ENCODE measurements around the gene CRACDL. TPM values are rescaled to one million over a fixed set of nuclear protein-coding genes. Genes with fewer than 3 reads are reported as not detected.

CRACDL gene
- total RNA-seq, 1 donor from 2014 or later, result 0.13 TPM

DNA sequence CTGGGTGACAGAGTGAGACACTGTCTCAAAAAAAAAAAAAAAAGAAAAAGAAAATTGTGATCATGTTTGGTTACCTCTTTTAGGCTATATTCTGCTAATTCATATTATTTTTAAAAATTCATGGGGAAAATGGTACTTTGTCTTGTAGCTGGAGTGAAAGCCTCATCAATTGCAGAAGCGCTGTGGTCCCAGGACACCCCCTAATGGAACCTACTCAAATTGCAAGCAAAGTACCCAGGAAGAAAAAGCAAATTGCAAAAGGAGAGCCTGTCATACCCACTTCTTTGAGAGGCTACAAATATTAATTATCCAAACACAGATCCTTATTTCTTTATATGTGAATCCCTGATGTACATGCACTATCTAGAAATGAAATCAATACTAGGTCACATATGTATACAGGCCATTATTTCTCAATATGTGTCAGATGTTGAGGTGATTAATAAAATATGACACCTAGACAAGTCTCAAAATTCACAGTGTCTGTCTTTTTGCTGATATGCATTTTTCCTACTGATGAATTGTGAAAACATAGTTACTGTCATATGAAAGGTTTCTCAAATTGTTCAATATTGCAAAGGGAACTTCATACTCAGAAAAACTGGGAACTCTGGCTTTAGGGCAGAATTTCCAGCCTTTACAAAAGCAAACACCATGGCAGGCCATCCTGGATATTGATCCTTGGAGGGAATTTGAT lies 12.6 kb downstream of the CRACDL start:
- Mint-ChIP-seq H3K36me3 (ENCODE audit: low read depth) (no peaks in the 10 kb centered on the region), H3K9me3 (no peaks in the 10 kb centered on the region), H3K4me1 (ENCODE audit: low read depth) (no peaks in the 10 kb centered on the region), H3K27ac (no peak overlapping the region), H3K27me3 (ENCODE audit: insufficient read depth) (peaks cover 25% of the 10 kb centered on the region), H3K4me3 (no peak overlapping the region)
- DNase-seq (ENCODE audit: low spot score), result no peak
- intact Hi-C loops (cut with micrococcal nuclease), result loop anchor here (5.0 kb wide), 1 partner anchor 271 kb away; no protein-coding TSS in a partner anchor

DNA sequence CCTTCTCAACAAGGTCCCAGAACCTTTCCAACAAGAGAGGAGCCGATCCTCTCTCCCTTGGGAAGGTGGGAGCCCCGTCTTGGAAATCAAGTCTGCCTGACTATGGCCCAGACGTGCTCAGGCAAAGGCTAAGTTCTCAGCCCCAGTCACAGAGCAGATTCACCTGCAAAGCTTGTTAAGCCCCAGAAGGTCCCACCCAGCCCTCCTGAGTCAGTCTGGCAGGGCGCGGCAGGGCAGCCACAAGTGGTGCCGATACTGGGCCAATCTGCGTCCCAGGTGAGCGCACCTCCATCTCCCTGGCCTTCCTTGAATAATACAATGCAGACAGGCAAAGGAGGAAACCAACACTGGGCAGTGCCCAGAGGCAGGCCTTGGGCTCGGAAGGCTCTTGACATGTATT lies 15.0 kb downstream of the CRACDL start:
- H3K4me1 Mint-ChIP-seq (ENCODE audit: low read depth), result no peaks in the 10 kb centered on the region
- H3K36me3 Mint-ChIP-seq (ENCODE audit: low read depth), result no peaks in the 10 kb centered on the region
- H3K27me3 Mint-ChIP-seq (ENCODE audit: insufficient read depth), result peaks cover 22% of the 10 kb centered on the region

DNA sequence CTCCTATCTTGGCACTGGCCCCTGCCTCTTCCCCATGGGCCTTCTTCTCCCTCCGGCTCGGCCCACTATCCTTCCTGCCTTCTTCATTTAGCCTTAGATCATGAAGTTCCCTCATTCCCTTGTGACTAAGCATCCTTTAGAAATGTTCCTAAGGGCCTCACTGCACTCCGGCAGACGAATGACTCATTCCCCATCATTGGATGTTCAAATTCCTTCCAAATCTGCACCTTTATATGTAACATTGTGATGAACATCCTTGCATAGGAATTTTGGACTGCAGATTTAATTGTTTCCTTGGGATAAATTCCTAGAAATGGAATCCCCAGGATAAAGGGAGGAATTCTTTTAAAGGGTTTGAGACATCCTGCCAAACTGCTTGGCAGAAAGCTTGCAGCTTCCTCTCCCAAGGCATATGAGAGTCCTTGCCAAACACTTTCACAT lies 19.0 kb downstream of the CRACDL start:
- Mint-ChIP-seq H3K4me1 (ENCODE audit: low read depth) (peaks cover under 1% of the 10 kb centered on the region), H3K9me3 (no peaks in the 10 kb centered on the region), H3K36me3 (ENCODE audit: low read depth) (no peaks in the 10 kb centered on the region), H3K27me3 (ENCODE audit: insufficient read depth) (peaks cover 22% of the 10 kb centered on the region), H3K4me3 (no peak overlapping the region), H3K27ac (no peak overlapping the region)
- intact Hi-C loops (cut with micrococcal nuclease), result no loop called here
- no peak for DNase-seq (ENCODE audit: low spot score)

More for the DNA sequence above, 15.0 kb downstream of the CRACDL start:
- no peak for DNase-seq (ENCODE audit: low spot score)
- intact Hi-C loops (cut with micrococcal nuclease), result loop anchor here (5.0 kb wide), 1 partner anchor 269 kb away; no protein-coding TSS in a partner anchor
- no peak overlapping the region for H3K27ac Mint-ChIP-seq
- no peaks in the 10 kb centered on the region for H3K9me3 Mint-ChIP-seq
- H3K4me3 Mint-ChIP-seq, result no peak overlapping the region

GRCh38 chr2:98915751-98916358 lies 20.2 kb downstream of the CRACDL start:
- H3K4me1 Mint-ChIP-seq (ENCODE audit: low read depth), result peaks cover 9% of the 10 kb centered on the region
- peaks cover 22% of the 10 kb centered on the region for H3K27me3 Mint-ChIP-seq (ENCODE audit: insufficient read depth)
- H3K4me3 Mint-ChIP-seq, result no peak overlapping the region
- no peak overlapping the region for H3K27ac Mint-ChIP-seq
- no peaks in the 10 kb centered on the region for H3K36me3 Mint-ChIP-seq (ENCODE audit: low read depth)
- H3K9me3 Mint-ChIP-seq, result no peaks in the 10 kb centered on the region
- DNase-seq (ENCODE audit: low spot score), result no peak
- intact Hi-C loops (cut with micrococcal nuclease), result no loop called here

DNA sequence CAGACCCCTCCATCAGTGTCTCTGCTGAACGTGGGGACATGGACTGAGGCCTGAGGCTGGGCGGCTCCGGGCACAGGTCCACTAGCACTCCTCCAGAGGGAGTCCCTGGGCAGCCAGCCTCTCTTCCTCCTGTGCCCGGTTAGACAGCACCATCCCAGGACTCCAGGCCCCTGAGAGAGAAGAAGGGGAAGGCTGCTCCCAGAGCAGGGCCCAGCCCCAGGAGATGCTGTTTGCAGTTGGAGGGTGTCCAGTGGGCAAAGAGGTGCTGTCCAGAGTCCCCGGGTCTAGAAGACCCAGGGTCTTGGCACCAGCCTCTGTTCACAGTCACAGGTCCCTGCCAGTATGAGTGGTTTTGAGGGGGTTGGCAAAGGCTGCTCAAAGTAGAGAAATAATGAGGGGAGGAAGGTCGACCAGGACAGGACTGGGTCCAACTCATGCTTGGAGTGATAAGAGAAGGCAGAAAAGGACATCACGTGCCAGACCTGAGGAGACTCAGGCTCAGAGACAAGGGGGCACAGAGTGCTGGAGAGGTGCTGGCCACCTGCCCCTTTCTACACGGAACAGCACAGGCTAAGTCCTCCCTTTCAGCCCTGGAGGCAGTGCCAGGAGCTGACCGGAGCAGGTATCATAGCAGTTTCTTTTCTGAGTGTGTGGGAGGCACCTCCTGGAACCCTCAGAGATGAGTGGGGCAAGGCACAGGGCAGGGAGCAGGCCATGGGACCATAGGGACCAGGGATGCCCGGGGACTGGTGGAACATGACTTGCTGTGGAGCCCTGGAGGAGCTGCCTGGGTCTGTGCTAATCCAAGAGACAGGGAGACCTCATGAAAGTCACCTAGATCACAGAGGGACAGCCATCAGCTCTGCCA lies 21.1 kb downstream of the CRACDL start:
- Mint-ChIP-seq H3K27me3 (ENCODE audit: insufficient read depth) (peaks cover 20% of the 10 kb centered on the region), H3K4me1 (ENCODE audit: low read depth) (peaks cover 10% of the 10 kb centered on the region), H3K36me3 (ENCODE audit: low read depth) (no peaks in the 10 kb centered on the region), H3K27ac (no peak overlapping the region), H3K9me3 (no peaks in the 10 kb centered on the region), H3K4me3 (no peak overlapping the region)
- intact Hi-C loops (cut with micrococcal nuclease), result no loop called here
- no peak for DNase-seq (ENCODE audit: low spot score)

GRCh38 chr2:98913916-98914712 lies 21.9 kb downstream of the CRACDL start:
- DNase-seq (ENCODE audit: low spot score), result no peak
- Mint-ChIP-seq H3K9me3 (no peaks in the 10 kb centered on the region), H3K36me3 (ENCODE audit: low read depth) (no peaks in the 10 kb centered on the region), H3K4me3 (no peak overlapping the region), H3K27ac (no peak overlapping the region), H3K4me1 (ENCODE audit: low read depth) (peaks cover 19% of the 10 kb centered on the region), H3K27me3 (ENCODE audit: insufficient read depth) (peaks cover 20% of the 10 kb centered on the region)
- intact Hi-C loops (cut with micrococcal nuclease), result no loop called here

DNA sequence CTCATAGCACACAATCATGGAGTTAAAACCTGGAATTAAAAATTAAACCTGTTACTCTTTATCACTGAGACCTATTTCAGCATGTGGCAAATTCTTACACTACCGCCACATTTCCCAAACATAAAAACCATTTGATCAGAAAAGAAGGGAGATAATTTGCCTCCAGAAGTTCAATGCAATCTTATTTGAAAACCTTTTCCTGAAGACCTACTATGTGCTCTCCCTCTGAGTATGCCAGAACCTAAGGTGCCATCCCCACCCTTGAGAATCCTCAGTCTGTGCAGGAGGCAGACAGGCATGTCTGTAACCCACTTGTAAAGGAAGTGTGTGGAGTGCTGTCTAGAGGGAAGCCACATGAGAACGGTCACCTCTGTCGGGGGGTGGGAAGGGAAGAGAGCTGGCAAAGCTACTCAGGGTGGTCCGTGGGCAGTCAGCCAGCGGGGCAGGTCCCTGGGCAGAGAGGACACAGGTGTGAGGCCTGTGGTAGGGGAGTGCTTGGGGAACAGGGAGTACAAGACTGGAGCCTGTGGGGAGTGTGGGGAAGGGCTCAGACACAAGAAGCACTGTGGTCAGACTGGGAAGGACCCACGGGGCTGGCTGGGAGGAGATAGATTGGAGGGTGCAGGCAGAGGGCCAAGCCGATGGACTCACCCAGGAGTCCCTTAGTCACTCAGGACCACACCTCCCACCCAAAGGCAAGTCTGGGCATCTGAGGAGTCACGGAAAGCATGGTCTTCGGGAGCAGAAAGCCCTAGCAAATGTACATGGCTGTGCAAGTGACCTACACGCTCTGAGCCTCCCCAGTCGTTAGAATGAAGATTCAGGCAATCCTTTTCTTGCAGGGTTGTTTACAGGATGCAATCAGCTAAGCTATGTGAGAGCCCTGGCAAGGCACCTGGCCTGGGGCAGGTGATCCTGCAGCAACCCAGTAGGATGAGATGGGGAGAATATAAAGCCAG lies 22.8 kb downstream of the CRACDL start:
- intact Hi-C loops (cut with micrococcal nuclease), result no loop called here
- H3K4me3 Mint-ChIP-seq, result no peak overlapping the region
- peaks cover 26% of the 10 kb centered on the region for H3K4me1 Mint-ChIP-seq (ENCODE audit: low read depth)
- peaks cover 18% of the 10 kb centered on the region for H3K27me3 Mint-ChIP-seq (ENCODE audit: insufficient read depth)
- no peak for DNase-seq (ENCODE audit: low spot score)
- no peaks in the 10 kb centered on the region for H3K9me3 Mint-ChIP-seq
- H3K27ac Mint-ChIP-seq, result no peak overlapping the region
- H3K36me3 Mint-ChIP-seq (ENCODE audit: low read depth), result no peaks in the 10 kb centered on the region

GRCh38 chr2:98912221-98912851 lies 23.7 kb downstream of the CRACDL start:
- H3K4me3 Mint-ChIP-seq, result no peak overlapping the region
- no peak for DNase-seq (ENCODE audit: low spot score)
- H3K36me3 Mint-ChIP-seq (ENCODE audit: low read depth), result no peaks in the 10 kb centered on the region
- intact Hi-C loops (cut with micrococcal nuclease), result no loop called here
- peak overlapping the region; percentile 26 for H3K27ac Mint-ChIP-seq
- H3K4me1 Mint-ChIP-seq (ENCODE audit: low read depth), result peaks cover 26% of the 10 kb centered on the region
- H3K27me3 Mint-ChIP-seq (ENCODE audit: insufficient read depth), result peaks cover 20% of the 10 kb centered on the region
- H3K9me3 Mint-ChIP-seq, result no peaks in the 10 kb centered on the region

DNA sequence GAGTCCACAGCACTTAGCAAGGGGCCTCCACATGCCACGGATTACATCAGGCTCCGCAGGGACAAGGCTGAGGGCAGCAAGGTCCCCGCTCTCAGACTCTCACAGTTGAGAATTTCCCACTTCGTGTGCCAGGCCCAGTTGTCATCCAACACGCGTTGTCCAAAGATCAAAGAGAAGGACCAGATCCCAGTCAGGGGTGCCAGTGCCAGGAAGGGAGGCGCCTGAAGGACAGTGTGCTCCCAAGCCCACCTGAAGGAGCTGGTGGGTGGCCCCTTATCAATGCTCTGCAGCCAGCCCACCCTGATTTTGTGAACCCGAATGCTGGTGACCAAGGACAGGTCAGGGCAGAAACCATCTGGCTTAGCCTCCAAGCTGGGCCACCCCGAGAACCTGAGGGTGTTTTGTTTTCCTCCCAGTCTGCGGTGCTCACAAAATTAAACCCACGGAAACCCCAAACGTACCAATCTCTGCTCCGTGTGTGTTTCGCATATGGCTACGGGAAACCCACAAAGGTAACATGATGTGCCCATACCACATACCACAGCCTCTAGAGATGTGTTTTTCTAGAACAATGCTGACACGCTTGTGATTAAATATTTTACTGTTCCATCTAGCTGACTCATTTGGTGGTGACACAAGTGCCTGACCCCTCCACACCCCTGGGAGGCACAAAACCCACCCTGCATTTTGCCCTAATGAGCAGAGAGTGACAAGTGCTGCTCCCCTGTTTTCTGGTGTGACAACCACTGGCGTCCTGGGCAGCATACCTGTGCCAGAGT lies 24.5 kb downstream of the CRACDL start:
- Mint-ChIP-seq H3K27me3 (ENCODE audit: insufficient read depth) (peaks cover 18% of the 10 kb centered on the region), H3K9me3 (no peaks in the 10 kb centered on the region), H3K4me3 (no peak overlapping the region), H3K4me1 (ENCODE audit: low read depth) (peaks cover 26% of the 10 kb centered on the region), H3K36me3 (ENCODE audit: low read depth) (no peaks in the 10 kb centered on the region), H3K27ac (no peak overlapping the region)
- peak; percentile 17 for DNase-seq (ENCODE audit: low spot score)
- intact Hi-C loops (cut with micrococcal nuclease), result no loop called here

- Mint-ChIP-seq H3K36me3 (ENCODE audit: low read depth) (no peaks in the 10 kb centered on the region), H3K4me1 (ENCODE audit: low read depth) (peaks cover 26% of the 10 kb centered on the region), H3K27ac (no peak overlapping the region), H3K4me3 (no peak overlapping the region), H3K27me3 (ENCODE audit: insufficient read depth) (peaks cover 18% of the 10 kb centered on the region), H3K9me3 (no peaks in the 10 kb centered on the region)
- intact Hi-C loops (cut with micrococcal nuclease), result no loop called here
- no peak for DNase-seq (ENCODE audit: low spot score)
Measured at GRCh38 chr2:98911126-98911375, 25.0 kb downstream of the CRACDL start.

Data from activated T-helper 1 cell treated with anti-CD3 and anti-CD28 coated beads, Interleukin-12 subunit alpha, Interleukin-12 subunit beta, Interleukin-2, Interleukin-4 antibody, amounts not matched to agents 30 ng/mL and 10 ng/mL and 1 ng/mL, durations not matched to agents 14 hours and 24 hours and 36 hours (primary cell).